NOMO-1 treated with dmso at 0.1 percent for 144 hours (cell line): ENCODE data around the gene MAN1B1.

Experiments used
- DNase-seq: peaks from one replicate; lab custom pipeline; 2025; ENCODE audit not compliant: unreplicated experiment; lab: John Stamatoyannopoulos, UW

The MAN1B1 gene

DNA sequence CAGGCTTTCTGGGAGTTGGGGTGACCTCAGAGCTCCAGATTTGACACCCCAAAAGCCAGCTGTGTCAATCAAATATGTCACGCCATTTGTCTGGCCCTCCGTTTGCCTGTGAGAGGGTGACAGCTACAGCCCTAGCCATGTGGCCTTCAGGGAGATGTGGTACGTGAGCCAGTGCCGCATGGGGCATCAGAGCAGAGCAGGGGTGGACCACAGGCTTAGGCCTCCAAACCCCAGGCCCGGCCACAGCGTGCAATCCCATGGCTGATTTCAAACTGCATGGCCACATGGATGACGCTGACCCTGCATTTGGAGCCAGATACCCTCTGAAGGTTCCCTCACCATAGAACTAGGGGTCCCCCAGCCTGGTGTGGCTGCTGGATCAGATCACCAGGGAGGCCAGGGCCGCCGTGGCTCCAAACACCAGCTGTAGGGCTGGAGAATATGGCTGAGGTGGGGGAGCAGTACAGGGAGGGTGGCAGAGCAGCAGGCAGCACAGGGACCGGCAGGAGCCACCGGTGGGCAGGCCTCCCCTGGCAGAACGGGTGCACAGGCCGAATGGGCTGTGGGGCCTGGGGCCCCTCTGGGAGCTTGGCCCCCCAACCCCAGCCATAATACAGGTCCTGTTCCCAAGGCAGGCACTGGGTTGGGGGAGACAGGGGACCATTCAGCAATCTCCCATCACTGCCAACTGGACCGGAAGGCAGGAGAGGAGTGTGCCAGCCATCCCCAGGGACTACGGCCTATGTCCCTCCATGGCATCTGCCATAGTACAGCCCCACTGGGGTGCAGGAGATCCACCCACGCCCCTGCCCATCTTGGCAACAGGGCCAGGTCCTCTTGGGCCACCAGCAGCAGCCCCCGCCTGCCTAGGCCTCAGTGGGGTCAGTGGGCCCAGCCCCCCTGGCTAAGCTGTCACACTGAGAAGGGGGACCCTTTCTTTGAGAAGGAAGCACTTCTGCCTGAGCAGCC is 18.0 kb upstream of the MAN1B1 start:
- no peak for DNase-seq

DNA sequence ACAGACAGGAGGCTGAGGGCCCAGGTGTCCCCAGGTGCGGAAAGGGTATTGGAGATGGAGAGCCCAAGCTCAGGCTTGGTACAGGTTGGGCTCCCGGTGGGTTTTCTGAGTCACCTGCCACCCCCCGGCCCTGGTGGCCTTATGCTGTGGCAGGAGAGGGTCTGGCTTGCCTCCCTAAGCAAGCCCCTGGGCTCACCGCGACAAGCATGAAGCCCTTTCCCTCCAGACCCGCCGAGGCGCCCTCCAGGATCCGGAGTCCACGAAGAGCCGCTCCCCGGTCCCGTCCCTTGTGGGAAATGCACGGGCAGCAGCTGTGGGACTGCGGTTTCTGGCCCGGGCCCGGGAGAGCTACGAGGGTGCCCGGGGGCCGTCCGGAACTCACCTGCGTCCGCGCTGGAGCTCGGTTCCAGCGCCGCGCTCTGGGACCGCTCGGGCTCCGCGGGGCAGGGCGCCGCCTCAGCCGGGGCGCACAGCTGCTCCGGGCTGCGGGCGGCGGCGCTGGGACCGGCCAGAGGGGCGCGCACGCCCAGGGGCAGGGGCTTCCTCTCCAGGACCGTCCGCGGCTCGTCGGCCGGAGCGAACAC is 17.2 kb upstream of the MAN1B1 start:
- no peak for DNase-seq

DNA sequence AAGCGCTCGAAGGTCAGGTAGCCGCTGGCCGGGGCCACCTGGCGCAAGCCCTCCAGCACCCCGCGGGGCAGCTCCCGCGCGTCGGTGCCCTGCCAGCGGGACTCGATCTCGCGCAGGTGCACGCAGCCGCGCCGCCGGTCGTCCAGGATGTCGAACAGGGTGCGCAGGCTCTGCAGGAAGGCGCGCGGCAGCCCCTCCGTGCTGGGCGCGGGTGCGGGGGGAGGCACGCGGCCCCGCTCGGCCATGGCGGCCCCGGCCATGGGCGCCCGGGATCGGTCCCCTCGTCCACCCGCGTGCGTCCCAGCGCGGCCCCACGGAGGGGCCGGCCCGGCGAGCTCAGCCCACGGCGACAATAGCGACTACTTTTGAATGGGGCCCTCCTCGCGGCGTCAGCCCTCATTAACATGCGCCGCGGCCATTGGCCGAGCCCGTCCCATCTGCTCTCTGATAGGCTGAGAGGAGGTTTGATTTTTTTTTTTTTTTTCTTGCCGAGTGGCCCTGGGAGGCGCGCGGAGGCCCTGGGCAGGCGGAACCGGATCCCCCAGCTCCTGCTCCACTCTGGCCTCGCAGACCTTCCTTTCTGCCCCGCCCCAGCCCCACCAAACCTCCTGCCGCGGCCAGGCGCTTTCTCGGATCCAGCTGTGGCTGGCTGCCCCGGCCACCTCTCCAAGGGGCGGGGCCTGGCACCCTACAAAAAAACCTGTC is 16.4 kb upstream of the MAN1B1 start, which contains the start of gene SAPCD2:
Gene SAPCD2, minus strand, starts transcription at position 357 of the 705 bp plus-strand sequence. Its CDS starts 97 bp downstream, at position 260.
- DNase-seq: peak; percentile 98

GRCh38 chr9:137070906-137071275 is 15.9 kb upstream of the MAN1B1 start:
- peak; percentile 41 for DNase-seq

GRCh38 chr9:137071282-137071681 is 15.5 kb upstream of the MAN1B1 start:
- DNase-seq: no peak

DNA sequence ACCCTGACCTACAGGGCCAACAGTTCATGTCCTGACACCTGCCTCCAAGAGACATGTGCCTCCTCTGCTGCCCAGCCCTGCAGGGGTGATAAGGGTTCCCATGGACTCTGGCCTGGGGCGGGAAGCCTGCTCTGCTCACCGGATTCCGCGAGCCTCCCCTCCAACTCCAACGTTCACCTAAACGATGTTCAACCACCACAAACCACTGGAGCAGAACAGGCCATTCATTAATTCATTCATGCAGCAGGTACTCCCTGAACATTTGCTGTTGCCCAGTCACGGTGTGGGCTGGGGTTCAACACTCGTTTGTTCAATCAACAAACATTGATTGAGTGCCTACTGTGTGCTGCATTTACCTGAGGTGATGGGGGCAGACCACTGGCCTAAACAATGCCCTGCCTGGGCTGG is 12.8 kb upstream of the MAN1B1 start:
- no peak for DNase-seq

GRCh38 chr9:137074657-137075274 is 12.0 kb upstream of the MAN1B1 start:
- no peak for DNase-seq

DNA sequence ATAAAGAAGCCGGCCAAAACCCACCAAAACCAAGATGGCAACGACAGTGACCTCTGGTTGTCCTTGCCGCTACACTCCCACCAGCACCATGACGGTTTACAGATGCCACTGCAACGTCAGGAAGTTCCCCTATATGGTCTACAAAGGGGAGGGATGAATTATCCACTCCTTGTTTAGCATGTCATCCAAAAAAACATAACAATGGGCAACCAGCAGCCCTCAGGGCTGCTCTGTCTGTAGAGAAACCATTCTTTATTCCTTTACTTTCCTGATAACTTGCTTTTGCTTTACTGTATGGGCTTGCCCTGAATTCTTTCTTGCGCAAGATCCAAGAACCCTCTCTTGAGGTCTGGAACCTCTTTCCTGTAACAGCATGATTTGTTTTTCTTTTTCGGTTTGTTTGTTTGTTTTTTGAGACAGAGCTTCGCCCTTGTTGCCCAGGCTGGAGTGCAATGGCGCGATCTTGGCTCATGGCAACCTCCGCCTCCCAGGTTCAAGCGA is 11.5 kb upstream of the MAN1B1 start:
- DNase-seq: no peak

- no peak for DNase-seq
Observed at GRCh38 chr9:137076636-137077009, 10.2 kb upstream of the MAN1B1 start.

- peak; percentile 75 for DNase-seq
Observed at GRCh38 chr9:137077010-137077747, 9.6 kb upstream of the MAN1B1 start, which contains the start of gene UAP1L1. TSS of gene UAP1L1 (plus strand) at chr9:137077517. CDS start at chr9:137077533, 16 bp downstream.

- no peak for DNase-seq
Observed at GRCh38 chr9:137077758-137078693, 8.8 kb upstream of the MAN1B1 start.

DNA sequence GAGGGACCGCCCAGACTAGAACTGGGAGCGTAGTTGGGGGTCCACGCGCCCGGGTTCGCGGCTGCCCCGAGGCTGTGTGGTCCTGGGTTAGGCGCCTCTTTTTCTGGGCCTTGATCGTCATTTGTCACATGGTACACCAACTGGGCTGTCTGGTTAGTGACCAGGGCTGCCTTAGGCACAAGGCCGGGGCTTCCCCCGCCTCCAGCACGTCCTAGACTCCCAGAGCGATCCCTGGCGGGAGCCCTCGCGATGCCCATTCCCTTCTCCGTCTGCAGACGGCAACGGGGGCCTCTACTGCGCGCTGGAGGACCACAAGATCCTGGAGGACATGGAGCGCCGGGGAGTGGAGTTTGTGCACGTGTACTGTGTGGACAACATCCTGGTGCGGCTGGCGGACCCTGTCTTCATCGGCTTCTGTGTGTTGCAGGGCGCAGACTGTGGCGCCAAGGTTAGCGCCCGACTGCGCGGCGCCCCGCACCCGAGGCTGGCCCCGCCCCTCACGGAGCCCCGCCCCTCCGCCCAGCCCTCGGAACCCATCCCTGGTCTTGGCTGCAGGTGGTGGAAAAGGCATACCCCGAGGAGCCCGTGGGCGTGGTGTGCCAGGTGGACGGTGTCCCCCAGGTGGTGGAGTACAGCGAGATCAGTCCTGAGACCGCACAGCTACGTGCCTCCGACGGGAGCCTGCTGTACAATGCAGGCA is 7.9 kb upstream of the MAN1B1 start:
- no peak for DNase-seq

DNA sequence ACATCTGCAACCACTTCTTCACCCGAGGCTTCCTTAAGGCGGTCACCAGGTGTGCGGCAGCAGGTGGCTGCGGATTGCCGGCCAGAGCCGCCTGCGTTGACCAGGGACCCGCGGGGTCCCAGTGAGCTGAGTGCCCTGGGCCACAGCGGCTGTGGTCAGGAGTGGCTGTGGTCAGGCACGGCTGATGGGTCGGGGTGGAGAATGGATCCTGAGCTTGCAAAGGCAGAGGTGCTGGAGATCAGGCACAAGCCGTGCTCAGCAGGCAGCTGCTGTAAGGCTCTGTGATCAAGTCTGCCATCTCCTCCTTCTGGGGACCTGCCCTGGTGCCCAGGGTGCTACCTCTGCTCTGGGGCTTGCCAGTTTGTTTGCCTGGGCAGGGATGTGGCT is 7.4 kb upstream of the MAN1B1 start:
- DNase-seq: no peak

DNA sequence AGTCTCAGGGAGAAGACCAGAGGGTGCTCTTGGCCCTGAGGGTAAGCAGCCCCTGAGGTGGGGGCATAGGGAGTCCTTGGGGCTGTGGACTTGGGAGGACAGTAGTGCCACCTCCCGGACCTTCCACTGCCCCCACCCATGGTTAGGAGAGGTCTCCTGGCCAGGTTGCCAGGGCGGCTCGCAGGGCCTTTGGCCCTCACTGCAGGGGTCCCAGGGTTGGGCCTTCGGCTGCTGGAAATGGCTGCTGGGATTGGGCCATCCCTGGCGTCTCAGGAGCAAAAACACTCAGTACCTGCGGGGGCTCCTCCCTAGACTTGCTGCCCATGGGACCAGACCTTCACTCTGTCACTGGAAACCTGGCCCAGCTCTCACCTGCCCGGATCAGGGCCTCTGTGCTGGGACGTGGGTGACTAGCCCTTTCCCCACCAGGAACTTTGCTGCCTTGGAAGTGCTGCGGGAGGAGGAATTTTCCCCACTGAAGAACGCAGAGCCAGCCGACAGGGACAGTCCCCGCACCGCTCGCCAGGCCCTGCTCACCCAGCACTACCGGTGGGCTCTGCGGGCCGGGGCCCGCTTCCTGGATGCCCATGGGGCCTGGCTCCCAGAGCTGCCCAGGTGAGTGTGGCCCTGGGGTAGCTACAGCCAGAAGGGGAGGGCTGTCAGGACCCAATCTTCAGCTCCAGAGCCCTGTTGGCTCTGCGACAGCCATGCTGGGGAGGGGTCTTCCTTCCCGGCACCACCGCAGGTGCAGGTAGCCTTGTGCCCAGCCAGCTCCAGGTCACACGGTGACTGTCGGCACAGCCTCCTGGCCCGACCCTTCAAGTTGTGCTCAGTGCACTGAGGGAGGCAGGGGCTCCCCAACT is 6.3 kb upstream of the MAN1B1 start:
- DNase-seq: no peak

- no peak for DNase-seq
Observed at GRCh38 chr9:137082222-137082924, 4.4 kb upstream of the MAN1B1 start.

GRCh38 chr9:137082925-137083290 is 3.9 kb upstream of the MAN1B1 start:
- no peak for DNase-seq

GRCh38 chr9:137083394-137084004 is 3.3 kb upstream of the MAN1B1 start:
- no peak for DNase-seq
